WTC11 (cell line): ENCODE measurements around the gene CTDSPL2. TPM values are rescaled to one million over a fixed set of nuclear protein-coding genes. Genes with fewer than 3 reads are reported as not detected.
A peak's percentile ranks its signal among the peaks of the same experiment; 100 is the strongest.
"Not testable (repeated sequence)": the region's sequence is repeated elsewhere in the genome, so short reads cannot be mapped to it uniquely, and the experiment has no call there.

ENCODE experiments used
- ATAC-seq: fragments of 200-7000 bp; cut with Tn5 transposase; 2 replicates; pipeline ENCODE4 v1.10.0; 2021; ENCODE audit warnings: mild to moderate bottlenecking, moderate library complexity
- CTCF ChIA-PET: fragments of 300-600 bp; sonication (Branson Sonifier 250); formaldehyde crosslinking; loops from one replicate; lab custom pipeline; 2021; ENCODE audit warnings: antibody characterized with exemption; lab: Charles Lee
- POLR2A ChIA-PET: fragments of 350-600 bp; sonication (Branson Sonifier 250); formaldehyde crosslinking; loops from one replicate; lab custom pipeline; 2021; ENCODE audit warnings: antibody characterized with exemption; lab: Charles Lee
- DNase-seq: peaks from one replicate; pipeline ENCODE4 v3.0.0; 2021; ENCODE audit warnings: low spot score
- H3K27ac Mint-ChIP-seq: 2 replicates; pipeline ENCODE4 v1.8.0; 2021; ENCODE audit warnings: mixed read lengths
- H3K27me3 Mint-ChIP-seq: 2 replicates; pipeline ENCODE4 v1.8.0; 2021; ENCODE audit warnings: low read depth, mild to moderate bottlenecking, moderate library complexity, mixed read lengths
- H3K36me3 Mint-ChIP-seq: 2 replicates; pipeline ENCODE4 v1.8.0; 2021; ENCODE audit warnings: mixed read lengths
- H3K4me1 Mint-ChIP-seq: 2 replicates; pipeline ENCODE4 v1.8.0; 2022; ENCODE audit warnings: mixed read lengths
- H3K4me3 Mint-ChIP-seq: 2 replicates; pipeline ENCODE4 v1.8.0; 2021; ENCODE audit warnings: mild to moderate bottlenecking, moderate library complexity, mixed read lengths
- H3K9me3 Mint-ChIP-seq: 2 replicates; pipeline ENCODE4 v1.8.0; 2021; ENCODE audit warnings: mixed read lengths
- ATF1 ChIP-seq: sonication (generic); formaldehyde crosslinking; IDR thresholded peaks from 2 replicates; pipeline ENCODE4 v1.8.1; 2023; ENCODE audit warnings: mild to moderate bottlenecking, moderate library complexity, missing genetic modification reagents
- ATF2 ChIP-seq: sonication (generic); formaldehyde crosslinking; IDR thresholded peaks from 2 replicates; pipeline ENCODE4 v1.8.1; 2022; ENCODE audit warnings: low read depth, missing genetic modification reagents, borderline replicate concordance
- CDX4 ChIP-seq: fragments of 250-450 bp; sonication (Bioruptor Pico); IDR thresholded peaks from 2 replicates; pipeline ENCODE4 v1.9.0; 2021; ENCODE audit warnings: moderate library complexity, mild to moderate bottlenecking, inconsistent platforms, borderline replicate concordance
- ESRRA ChIP-seq: sonication (generic); formaldehyde crosslinking; IDR thresholded peaks from 2 replicates; pipeline ENCODE4 v1.8.1; 2022; ENCODE audit warnings: mild to moderate bottlenecking, missing genetic modification reagents, borderline replicate concordance
- NFE2L1 ChIP-seq: sonication (generic); formaldehyde crosslinking; IDR thresholded peaks from 2 replicates; pipeline ENCODE4 v1.8.1; 2023; ENCODE audit warnings: missing genetic modification reagents
- OVOL2 ChIP-seq: fragments of 250-450 bp; sonication (Bioruptor Pico); IDR thresholded peaks from 2 replicates; pipeline ENCODE4 v1.9.0; 2021; ENCODE audit warnings: mild to moderate bottlenecking, borderline replicate concordance
- TEAD1 ChIP-seq: sonication (generic); formaldehyde crosslinking; IDR thresholded peaks from 2 replicates; pipeline ENCODE4 v1.8.0; 2022; ENCODE audit warnings: mild to moderate bottlenecking, missing genetic modification reagents
- ZNF219 ChIP-seq: sonication (generic); formaldehyde crosslinking; IDR thresholded peaks from 2 replicates; pipeline ENCODE4 v1.8.0; 2023; ENCODE audit warnings: missing genetic modification reagents, mild to moderate bottlenecking, borderline replicate concordance
- ZNF425 ChIP-seq: fragments of 250-450 bp; sonication (Bioruptor Pico); conservative IDR thresholded peaks from 2 replicates; pipeline ENCODE4 v1.9.0; 2021; ENCODE audit warnings: mild to moderate bottlenecking
- ZNF532 ChIP-seq: fragments of 250-450 bp; sonication (Bioruptor Pico); IDR thresholded peaks from 2 replicates; pipeline ENCODE4 v1.9.0; 2021; ENCODE audit warnings: mild to moderate bottlenecking, borderline replicate concordance
- ZNF671 ChIP-seq: fragments of 250-450 bp; sonication (Bioruptor Pico); IDR thresholded peaks from 2 replicates; pipeline ENCODE4 v1.8.0; 2021; ENCODE audit warnings: mild to moderate bottlenecking
- total RNA-seq: library from RNA; stranded (reverse); gene quantifications from 3 replicates; pipeline ENCODE4 v1.2.3, GENCODE V29; 2021
- TF ChIP-seq, protein P1 (sequence below): fragments of 250-450 bp; sonication (Bioruptor Pico); IDR thresholded peaks from 2 replicates; pipeline ENCODE4 v1.8.0; 2021; ENCODE audit warnings: mild to moderate bottlenecking
- TF ChIP-seq, protein P2 (sequence below): sonication (generic); formaldehyde crosslinking; IDR thresholded peaks from 2 replicates; pipeline ENCODE4 v1.8.1; 2023; ENCODE audit warnings: mild to moderate bottlenecking, missing genetic modification reagents, borderline replicate concordance

The CTDSPL2 gene
- total RNA-seq, 1 experiment from 2014 or later = 65.2 TPM

DNA sequence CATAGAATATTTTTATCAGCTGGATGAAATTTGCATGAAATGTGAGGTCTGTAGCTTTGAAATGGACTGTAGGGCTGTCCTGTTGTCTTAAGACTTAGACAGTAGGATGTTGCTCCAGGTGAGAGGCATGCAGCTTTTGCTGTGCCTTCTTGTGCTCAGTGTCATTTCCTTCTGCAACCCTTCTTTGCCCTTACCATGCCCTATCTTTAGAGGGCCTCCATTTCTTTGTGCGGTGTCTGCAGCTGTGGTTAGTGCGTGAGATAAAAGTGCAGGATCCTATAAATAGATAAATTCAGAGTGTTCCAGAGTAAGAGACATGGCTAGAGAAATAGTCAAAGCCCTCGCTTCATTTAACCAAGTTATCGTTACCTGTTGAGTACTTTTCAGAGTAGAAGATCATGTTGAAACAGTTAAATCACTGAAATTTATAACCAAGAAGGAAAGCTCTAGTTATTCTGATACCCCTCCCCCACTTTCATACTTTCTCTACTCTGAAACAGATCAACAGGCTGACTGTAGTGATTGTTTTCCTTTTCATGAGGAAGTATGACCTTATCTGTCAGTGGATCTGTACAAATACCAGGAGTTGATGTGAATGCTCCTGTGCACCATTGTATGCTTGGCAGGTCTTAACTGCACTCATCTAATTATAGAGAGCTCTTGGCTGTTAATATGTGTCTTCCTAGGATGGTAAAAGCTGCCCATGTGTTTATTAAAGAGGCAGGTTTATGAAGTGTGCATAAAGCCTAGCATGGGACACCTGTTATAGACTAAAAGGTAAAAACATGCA, 127.7 kb downstream of the CTDSPL2 start (continued):
- TF ChIP-seq ZNF532 (CRISPR knock-in tag) (no peak), NFE2L1 (no peak), ATF1 (no peak), ZNF219 (CRISPR knock-in tag) (no peak), TEAD1 (no peak), CDX4 (no peak)

- CTCF ChIA-PET, H3K27ac Mint-ChIP-seq, POLR2A ChIA-PET, H3K27me3 Mint-ChIP-seq, H3K4me3 Mint-ChIP-seq, ATAC-seq, H3K4me1 Mint-ChIP-seq, DNase-seq: not testable (repeated sequence)
- Mint-ChIP-seq H3K36me3 (peaks cover 81% of the 10 kb centered on the region), H3K9me3 (peaks cover 23% of the 10 kb centered on the region)
These were observed 133.5 kb downstream of the CTDSPL2 start for GRCh38 chr15:44560926-44561325.

GRCh38 chr15:44565387-44566154, 138.1 kb downstream of the CTDSPL2 start:
- ATAC-seq = no peak
- H3K4me1 Mint-ChIP-seq = no peaks in the 10 kb centered on the region
- TF ChIP-seq ZNF671 (CRISPR knock-in tag) (0 out of 2 replicates have a peak, but pooled peaks have one; percentile 38), ZNF425 (CRISPR knock-in tag) (no peak)
- TF ChIP-seq, all 79 proteins: peak for 1
- peaks cover 28% of the 10 kb centered on the region for H3K9me3 Mint-ChIP-seq
- no peak overlapping the region for H3K27ac Mint-ChIP-seq
- H3K27me3 Mint-ChIP-seq = no peaks in the 10 kb centered on the region
- H3K4me3 Mint-ChIP-seq = no peak overlapping the region
- ChIA-PET CTCF (no interaction called here), POLR2A (no interaction called here)
- DNase-seq = no peak
- H3K36me3 Mint-ChIP-seq = peaks cover 71% of the 10 kb centered on the region

- TF ChIP-seq TEAD1 = no peak
- TF ChIP-seq, protein P1, sequence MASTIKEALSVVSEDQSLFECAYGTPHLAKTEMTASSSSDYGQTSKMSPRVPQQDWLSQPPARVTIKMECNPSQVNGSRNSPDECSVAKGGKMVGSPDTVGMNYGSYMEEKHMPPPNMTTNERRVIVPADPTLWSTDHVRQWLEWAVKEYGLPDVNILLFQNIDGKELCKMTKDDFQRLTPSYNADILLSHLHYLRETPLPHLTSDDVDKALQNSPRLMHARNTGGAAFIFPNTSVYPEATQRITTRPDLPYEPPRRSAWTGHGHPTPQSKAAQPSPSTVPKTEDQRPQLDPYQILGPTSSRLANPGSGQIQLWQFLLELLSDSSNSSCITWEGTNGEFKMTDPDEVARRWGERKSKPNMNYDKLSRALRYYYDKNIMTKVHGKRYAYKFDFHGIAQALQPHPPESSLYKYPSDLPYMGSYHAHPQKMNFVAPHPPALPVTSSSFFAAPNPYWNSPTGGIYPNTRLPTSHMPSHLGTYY (CRISPR knock-in tag) = no peak
- no peak for TF ChIP-seq ATF2
- no peak for TF ChIP-seq OVOL2 (CRISPR knock-in tag)
- TF ChIP-seq, protein P2, sequence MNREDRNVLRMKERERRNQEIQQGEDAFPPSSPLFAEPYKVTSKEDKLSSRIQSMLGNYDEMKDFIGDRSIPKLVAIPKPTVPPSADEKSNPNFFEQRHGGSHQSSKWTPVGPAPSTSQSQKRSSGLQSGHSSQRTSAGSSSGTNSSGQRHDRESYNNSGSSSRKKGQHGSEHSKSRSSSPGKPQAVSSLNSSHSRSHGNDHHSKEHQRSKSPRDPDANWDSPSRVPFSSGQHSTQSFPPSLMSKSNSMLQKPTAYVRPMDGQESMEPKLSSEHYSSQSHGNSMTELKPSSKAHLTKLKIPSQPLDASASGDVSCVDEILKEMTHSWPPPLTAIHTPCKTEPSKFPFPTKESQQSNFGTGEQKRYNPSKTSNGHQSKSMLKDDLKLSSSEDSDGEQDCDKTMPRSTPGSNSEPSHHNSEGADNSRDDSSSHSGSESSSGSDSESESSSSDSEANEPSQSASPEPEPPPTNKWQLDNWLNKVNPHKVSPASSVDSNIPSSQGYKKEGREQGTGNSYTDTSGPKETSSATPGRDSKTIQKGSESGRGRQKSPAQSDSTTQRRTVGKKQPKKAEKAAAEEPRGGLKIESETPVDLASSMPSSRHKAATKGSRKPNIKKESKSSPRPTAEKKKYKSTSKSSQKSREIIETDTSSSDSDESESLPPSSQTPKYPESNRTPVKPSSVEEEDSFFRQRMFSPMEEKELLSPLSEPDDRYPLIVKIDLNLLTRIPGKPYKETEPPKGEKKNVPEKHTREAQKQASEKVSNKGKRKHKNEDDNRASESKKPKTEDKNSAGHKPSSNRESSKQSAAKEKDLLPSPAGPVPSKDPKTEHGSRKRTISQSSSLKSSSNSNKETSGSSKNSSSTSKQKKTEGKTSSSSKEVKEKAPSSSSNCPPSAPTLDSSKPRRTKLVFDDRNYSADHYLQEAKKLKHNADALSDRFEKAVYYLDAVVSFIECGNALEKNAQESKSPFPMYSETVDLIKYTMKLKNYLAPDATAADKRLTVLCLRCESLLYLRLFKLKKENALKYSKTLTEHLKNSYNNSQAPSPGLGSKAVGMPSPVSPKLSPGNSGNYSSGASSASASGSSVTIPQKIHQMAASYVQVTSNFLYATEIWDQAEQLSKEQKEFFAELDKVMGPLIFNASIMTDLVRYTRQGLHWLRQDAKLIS = no peak
- TF ChIP-seq ESRRA = no peak
- Mint-ChIP-seq H3K4me3 (no peak overlapping the region), H3K36me3 (peaks cover 65% of the 10 kb centered on the region), H3K27me3 (no peaks in the 10 kb centered on the region), H3K27ac (no peak overlapping the region), H3K4me1 (no peaks in the 10 kb centered on the region), H3K9me3 (peaks cover 28% of the 10 kb centered on the region)
- no peak for DNase-seq
- ChIA-PET CTCF (no interaction called here), POLR2A (no interaction called here)
- no peak for ATAC-seq
These were observed 138.7 kb downstream of the CTDSPL2 start for GRCh38 chr15:44566155-44566540.
